HepG2 (cell line): ENCODE measurements around the gene NUDT6. TPM values are rescaled to one million over a fixed set of nuclear protein-coding genes. Genes with fewer than 3 reads are reported as not detected.

ENCODE experiments used
- AHR ChIP-seq: IDR thresholded peaks from 2 replicates; pipeline ENCODE4 v1.6.1; 2018; ENCODE audit warnings: missing genetic modification reagents, missing compliant biosample characterization
- CEBPZ ChIP-seq: IDR thresholded peaks from 2 replicates; pipeline ENCODE4 v1.6.1; 2012; ENCODE audit warnings: low read length, improper control_type of control experiment
- NR3C1 ChIP-seq: sonication (generic); formaldehyde crosslinking; IDR thresholded peaks from 2 replicates; pipeline ENCODE4 v1.4.0; 2020; ENCODE audit warnings: missing genetic modification reagents
- ZBTB40 ChIP-seq, 2 experiments: fragments of 450-650 bp in 1 of 2; sonication (generic) in 1 of 2; formaldehyde crosslinking in 1 of 2; IDR thresholded peaks; 2 replicates each; pipeline versions ENCODE4 v1.6.1 to v1.8.0; 2016 to 2022; ENCODE audit warnings: antibody characterized with exemption in 1 of 2, mild to moderate bottlenecking in 1 of 2, missing genetic modification reagents in 1 of 2
- ZNF142 ChIP-seq: sonication (generic); formaldehyde crosslinking; IDR thresholded peaks from 2 replicates; pipeline ENCODE4 v1.4.0; 2020; ENCODE audit warnings: missing genetic modification reagents
- ZNF343 ChIP-seq: sonication (generic); formaldehyde crosslinking; IDR thresholded peaks from 2 replicates; pipeline ENCODE4 v1.4.0; 2020; ENCODE audit warnings: mild to moderate bottlenecking, missing genetic modification reagents
- ZNF552 ChIP-seq: sonication (generic); formaldehyde crosslinking; IDR thresholded peaks from 2 replicates; pipeline ENCODE4 v1.9.0; 2022; ENCODE audit warnings: missing genetic modification reagents, mild to moderate bottlenecking, borderline replicate concordance
- ZNF644 ChIP-seq: IDR thresholded peaks from 2 replicates; pipeline ENCODE4 v1.6.1; 2016; ENCODE audit warnings: low read depth
- polyA plus RNA-seq, 8 experiments: library from polyadenylated mRNA; depleted of rRNA in 3 of 8; stranded (reverse) in 7 of 8; unstranded in 1 of 8; fragments of >200 nt; fragmentation: Illumina TruSeq in 4 of 8; extraction: Trizol in 4 of 8; gene quantifications; 2 replicates each; pipeline versions ENCODE4 v1.2.1 to v1.2.3, GENCODE V29; 2011 to 2016; ENCODE audit warnings: low read depth in 4 of 8, missing spikeins in 1 of 8, mixed read lengths in 1 of 8; ENCODE audit not compliant: insufficient read depth in 1 of 8
- total RNA-seq, 5 experiments: library from RNA; depleted of rRNA; stranded (reverse); fragments of >200 nt; fragmentation: Illumina TruSeq; extraction: Trizol; gene quantifications; 2 replicates each; pipeline ENCODE4 v1.2.3, GENCODE V29; 2016; ENCODE audit warnings: low read depth in 1 of 5

The NUDT6 gene
- total and polyA plus RNA-seq, 2 of the 13 experiments (the other 11 are each of a cell fraction or from before 2014, with no cell fraction given): 4.8 to 8.3 TPM

- TF ChIP-seq AHR (CRISPR knock-in tag) (peak; percentile 34; the same call in 1 of the 2 replicates), ZNF644 (no peak), CEBPZ (no peak), ZBTB40 (IDR thresholded peaks at IDR 0.05) (no peak), ZBTB40 (CRISPR knock-in tag; IDR thresholded peaks at IDR 0.05) (peak; percentile 71), NR3C1 (CRISPR knock-in tag) (no peak), ZNF552 (CRISPR knock-in tag) (0 out of 2 replicates have a peak, but pooled peaks have one; percentile 31), ZNF343 (CRISPR knock-in tag) (0 out of 2 replicates have a peak, but pooled peaks have one; percentile 64), ZNF142 (CRISPR knock-in tag) (no peak)
Measured at GRCh38 chr4:122921971-122922876, at the start of gene NUDT6 (continued).
